GM21390 (cell line): ENCODE measurements around the gene BLTP2.
"Not testable (repeated sequence)": the region's sequence is repeated elsewhere in the genome, so short reads cannot be mapped to it uniquely, and the experiment has no call there.

Experiments
- ATAC-seq: cut with Tn5 transposase; IDR thresholded peaks from one replicate; pipeline ENCODE4 v1.9.1; 2021; ENCODE audit not compliant: unreplicated experiment

BLTP2 gene

DNA sequence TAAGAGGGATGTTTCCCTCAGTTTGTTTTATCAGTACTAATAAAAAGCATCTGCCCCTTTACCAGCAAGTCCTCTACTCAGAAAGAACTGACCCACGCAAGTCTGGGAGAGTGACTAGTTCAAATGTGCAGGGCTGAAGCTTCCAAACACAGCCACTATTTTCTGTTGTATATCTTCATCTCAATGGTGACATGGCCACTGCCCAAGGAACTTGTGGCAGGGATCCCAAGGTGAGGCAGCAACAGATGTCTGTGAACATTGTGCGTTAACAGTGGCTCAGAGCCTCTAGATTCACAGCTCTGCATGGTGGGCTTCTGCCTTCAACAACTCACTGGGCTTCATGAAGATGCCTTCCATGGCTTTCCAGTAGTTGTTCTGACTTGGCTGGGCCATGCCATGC is 3.7 kb upstream of the BLTP2 start:
- ATAC-seq: no peak

DNA sequence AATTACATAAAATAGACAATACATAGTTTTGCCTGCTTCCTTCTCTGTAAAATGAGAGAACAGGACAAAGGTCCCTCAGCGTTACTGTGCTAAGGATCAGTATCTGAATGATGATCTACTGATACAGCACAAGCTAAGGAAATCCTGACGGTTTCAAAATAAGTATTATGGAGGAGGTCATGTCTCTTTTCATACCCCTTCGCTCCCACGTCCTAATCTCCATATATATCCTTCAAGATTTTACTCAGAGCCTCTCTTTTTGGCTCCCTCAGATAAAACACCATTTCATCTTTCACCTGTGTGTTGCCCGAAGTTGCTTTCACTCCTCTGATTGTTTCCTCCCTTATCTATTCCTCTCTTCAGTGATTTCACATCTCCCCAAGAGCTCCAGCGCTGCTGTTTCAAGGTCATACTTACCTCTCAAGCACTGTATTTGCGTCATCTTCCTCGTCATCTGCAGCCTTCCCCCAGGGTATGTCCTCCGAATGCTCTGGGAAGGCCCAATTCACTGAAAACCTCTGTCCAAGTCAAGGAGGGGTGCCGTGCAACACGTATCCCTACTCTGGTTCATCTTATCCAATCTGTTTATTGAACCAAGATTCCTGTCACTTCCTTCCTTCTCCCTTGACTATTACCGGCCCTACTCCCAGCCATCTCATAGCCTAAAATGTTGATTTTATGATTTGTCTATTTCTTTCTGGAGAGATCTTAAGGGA is 1.2 kb upstream of the BLTP2 start:
- ATAC-seq: no peak

- ATAC-seq: no peak
Measured at GRCh38 chr17:28645576-28645939, 600 bp upstream of the BLTP2 start.

DNA sequence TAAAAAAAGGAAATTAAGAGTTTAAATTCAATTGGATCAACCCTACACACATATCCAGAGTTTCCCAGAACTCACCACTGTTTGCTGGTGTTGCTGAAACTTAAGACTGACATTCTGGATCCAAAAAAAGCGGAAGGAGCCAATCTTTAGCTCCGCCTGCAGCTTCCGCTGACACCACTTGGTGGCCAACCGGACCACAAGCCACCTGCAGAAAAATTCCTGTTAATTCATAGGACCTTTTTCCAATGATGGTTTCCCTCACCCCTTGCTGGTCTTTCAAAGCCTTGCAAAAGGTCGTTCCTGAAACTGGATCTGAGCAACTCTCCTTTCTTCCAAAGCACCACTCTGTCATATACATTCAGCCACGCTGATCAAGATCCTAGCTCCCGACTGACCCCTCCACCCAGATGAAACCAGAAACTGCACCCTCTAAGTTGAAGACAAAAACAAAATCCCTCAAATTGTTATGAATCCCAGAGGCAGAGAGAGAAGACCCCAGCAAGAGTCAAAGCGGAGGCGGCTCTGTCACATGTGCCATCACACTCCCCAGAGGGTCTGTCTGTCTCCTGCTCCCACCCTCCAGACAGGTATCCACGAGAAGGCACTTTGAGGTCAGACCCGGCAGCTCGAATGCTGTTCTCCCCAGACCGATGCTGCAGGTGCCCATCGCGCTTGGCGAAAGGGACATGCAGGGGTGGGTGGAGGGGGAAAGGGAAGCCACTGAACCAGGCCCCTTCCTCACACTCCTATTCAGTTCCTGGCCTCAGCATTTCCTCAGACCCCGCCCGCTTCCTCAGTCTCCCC is 773 bp downstream of the BLTP2 start:
- ATAC-seq: peak; percentile 5

DNA sequence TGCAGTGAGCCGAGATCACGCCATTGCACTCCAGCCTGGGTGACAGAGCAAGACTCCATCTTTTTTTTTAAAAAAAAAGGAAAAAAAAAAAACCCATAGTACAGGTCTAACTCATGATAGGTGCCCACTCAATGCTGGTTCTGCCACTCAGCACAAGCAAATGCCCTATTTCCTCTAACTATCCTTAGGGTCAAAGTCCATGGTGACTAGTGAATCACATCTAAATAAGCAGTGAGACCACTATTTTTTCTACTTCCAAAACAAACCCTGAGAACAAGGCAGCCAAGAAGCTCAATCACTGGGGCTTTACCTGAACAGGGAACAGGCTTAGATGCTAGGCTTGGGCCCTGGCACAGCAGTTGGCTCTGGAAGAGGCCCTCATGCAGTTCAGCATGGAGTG is 3.4 kb downstream of the BLTP2 start:
- ATAC-seq: no peak

DNA sequence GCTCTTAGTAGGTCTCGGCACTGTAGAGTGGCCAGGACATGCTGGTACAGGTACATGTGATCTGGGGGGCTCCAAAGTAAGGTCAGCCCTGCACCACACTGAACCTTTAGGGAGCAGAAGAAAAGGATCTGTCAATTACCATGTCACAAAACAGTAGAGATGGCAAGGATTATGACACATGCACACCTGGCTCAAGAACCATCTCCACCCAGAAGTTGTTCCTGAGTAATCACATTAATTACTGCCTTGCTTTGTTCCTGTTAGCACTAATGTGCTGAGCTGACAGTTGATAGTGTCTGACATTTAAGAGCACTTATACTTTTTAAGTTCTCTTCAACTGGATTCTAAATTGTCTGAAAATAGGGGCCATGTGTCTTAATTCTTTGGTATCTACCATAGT is 9.5 kb downstream of the BLTP2 start:
- ATAC-seq: no peak

DNA sequence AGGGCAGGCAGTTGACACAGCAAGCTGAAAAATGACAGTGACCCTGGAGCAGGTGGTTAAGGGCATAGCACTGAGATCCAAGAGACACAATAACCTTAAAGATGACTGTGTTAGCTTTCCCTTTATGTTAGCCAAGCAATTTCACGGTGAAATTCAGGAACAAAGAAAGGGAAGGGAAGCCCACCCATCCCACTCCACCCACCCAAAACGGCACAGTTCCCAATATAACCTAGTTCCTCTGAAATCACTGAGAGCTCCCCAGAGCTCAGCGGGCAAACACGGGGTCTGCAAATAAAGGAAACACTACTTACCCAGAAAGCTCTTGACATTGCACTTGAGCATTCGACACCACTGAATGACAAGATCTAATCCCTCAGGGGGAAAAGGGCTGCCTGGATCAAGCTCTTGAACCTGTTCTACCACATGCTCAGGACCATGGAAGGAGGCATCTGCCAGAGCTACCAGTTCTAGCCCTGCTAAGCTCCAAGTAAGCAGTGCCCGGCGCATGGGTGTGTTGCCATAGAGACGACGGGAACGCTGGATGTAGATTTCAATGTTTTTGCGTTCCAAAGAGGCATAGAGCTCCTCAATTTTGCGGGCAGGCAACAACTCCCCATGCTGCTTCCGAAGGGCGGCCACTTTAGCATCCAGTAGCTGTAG is 10.6 kb downstream of the BLTP2 start:
- no peak for ATAC-seq

DNA sequence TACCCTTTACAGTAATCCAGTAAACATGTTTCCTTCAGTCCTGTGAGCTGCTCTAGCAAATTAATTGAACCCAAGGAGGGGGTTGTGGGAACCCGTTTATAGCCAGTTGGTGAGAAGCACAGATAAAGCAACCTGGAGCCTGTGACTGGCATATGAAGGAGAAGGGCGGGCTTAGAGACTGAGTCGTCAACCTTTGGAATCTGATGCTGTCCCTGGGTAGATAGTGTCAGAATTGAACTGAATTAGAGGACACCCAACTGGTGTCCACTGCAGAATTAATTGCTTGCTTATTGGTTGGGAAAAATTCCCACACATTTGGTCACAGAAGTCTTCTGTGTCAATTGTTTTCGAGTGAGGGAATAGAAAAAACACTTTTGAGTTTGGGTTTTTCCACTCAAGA is 18.1 kb downstream of the BLTP2 start:
- no peak for ATAC-seq

GRCh38 chr17:28624148-28624547 is 20.8 kb downstream of the BLTP2 start:
- ATAC-seq: no peak

GRCh38 chr17:28623696-28624095 is 21.3 kb downstream of the BLTP2 start:
- no peak for ATAC-seq

- no peak for ATAC-seq
Measured at GRCh38 chr17:28622186-28622585, 22.8 kb downstream of the BLTP2 start.

GRCh38 chr17:28620010-28620409 is 24.9 kb downstream of the BLTP2 start:
- ATAC-seq: no peak

GRCh38 chr17:28618464-28618863 is 26.5 kb downstream of the BLTP2 start:
- ATAC-seq: no peak

- ATAC-seq: no peak
Measured at GRCh38 chr17:28616281-28616680, 28.7 kb downstream of the BLTP2 start.

DNA sequence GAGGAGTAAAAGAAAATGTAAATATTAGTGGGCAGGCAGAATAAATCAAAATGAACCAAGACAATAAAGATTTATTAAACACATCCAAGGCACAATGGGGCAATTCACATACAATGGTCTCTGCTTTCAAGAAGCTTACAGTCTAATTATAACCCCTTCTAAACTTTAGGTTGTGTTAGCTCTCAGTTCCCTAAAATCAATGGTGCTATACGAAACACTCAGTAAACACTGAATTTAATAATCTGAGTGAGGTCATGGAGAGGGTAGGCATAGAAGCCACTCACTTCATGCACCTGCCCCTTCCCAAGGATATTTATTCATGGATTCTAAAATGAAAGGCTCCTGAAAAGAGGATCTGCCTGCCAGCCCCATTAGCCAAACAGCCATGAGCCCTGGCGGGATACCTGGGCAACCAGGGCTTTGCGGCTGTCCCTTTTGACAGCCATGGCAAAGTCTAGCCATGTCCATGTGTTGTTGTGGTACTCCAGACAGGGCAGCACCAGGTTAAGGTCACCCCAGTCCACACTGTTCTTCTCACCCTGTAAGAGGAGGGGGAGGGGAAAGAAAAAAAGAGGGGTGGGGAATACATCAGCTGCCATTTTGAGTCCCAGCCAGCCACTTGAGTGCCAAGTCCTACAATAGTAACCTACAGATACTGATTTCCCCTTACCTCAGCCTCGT is 29.6 kb downstream of the BLTP2 start:
- ATAC-seq: no peak

GRCh38 chr17:28613931-28614381 is 31.0 kb downstream of the BLTP2 start, which contains the start of gene RSKR:
RSKR (minus strand) TSS chr17:28614185; CDS start chr17:28614161, 24 bp downstream.
- no peak for ATAC-seq

DNA sequence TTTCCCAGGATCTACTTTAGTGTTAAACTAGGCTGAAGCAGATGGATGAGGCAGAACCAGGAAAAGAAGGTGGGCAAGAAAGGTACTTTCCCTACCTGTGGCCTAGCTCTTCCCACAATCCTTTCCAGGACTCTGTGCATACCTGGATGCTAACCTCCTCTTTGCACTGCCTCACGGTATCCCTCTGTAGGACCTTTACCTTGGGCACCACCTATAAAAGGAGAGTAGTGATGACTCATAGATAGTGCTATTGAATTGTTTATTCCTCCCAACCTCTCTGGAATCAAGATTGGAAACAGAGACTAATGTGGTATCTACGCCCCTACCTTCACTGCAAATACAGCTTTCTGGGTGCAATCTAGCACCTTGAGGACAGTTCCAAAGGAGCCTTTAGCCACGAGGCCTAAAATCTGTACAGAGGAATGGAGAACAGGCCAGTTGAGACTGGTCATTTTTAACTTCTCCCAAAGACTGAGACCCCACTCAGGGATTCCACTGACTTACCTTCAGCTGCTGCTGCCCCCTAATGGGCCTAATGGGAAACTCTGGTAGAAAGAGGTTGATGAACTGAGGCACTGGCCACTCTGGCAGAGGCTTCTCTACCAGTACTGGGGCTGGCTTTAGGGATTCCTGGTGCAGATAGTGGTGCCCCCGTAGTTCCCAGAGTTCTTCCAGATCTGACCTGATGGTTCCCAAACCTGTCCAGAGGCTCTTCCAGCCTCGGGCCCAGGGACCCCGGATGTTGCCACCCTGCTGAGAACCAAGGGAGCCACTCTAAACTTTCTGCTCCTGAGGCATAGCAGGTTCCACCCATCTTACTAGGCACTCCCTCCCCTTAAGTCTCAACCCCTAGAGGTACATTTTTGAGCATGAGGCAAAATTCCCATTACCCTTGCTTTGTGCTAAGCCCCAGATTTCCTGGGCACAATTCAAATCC is 31.8 kb downstream of the BLTP2 start:
- no peak for ATAC-seq

- no peak for ATAC-seq
Measured at GRCh38 chr17:28612531-28612930, 32.4 kb downstream of the BLTP2 start.

- ATAC-seq: no peak
Measured at GRCh38 chr17:28610376-28610775, 34.6 kb downstream of the BLTP2 start.

GRCh38 chr17:28604031-28604430 is 40.9 kb downstream of the BLTP2 start:
- ATAC-seq: not testable (repeated sequence)
